ENCODE data around the gene FGF14.

FGF14 gene

GRCh38 chr13:101673360-101674105 is 728.3 kb downstream of the FGF14 start:
- DNase-seq (ENCODE audit: low spot score) = no peak
- no peak overlapping the region for H3K27ac ChIP-seq
- TF ChIP-seq CTCF (IDR thresholded peaks at IDR 0.05) = no peak

GRCh38 chr13:101661839-101662238 is 740.0 kb downstream of the FGF14 start:
- no peak overlapping the region for H3K27ac ChIP-seq
- H3K4me3 ChIP-seq = no peak overlapping the region
- no peak for DNase-seq (ENCODE audit: low spot score)
- TF ChIP-seq CTCF (IDR thresholded peaks at IDR 0.05) = no peak

More at GRCh38 chr13:101673360-101674105, 728.3 kb downstream of the FGF14 start:
- no peak overlapping the region for H3K4me3 ChIP-seq

Data from coronary artery (tissue), 2 donors.